Fibroblast of lung (primary cell): ENCODE measurements around the gene MAGEB2. TPM values are rescaled to one million over a fixed set of nuclear protein-coding genes. Genes with fewer than 3 reads are reported as not detected.

ENCODE experiments used
- DNase-seq, 2 donors: peaks; one replicate each; pipeline versions ENCODE4 v3.0.0 to v3.0.0-alpha.2; 2010; ENCODE audit warnings: low read depth in 2 of 2
- H2AFZ ChIP-seq: 2 replicates; pipeline ENCODE4 v1.5.1; 2012; ENCODE audit warnings: low read length, control low read depth, inconsistent platforms
- H3K27ac ChIP-seq: 2 replicates; pipeline ENCODE4 v1.5.1; 2011; ENCODE audit warnings: low read length, control low read depth; ENCODE audit not compliant: insufficient read depth
- H3K27me3 ChIP-seq: 2 replicates; pipeline ENCODE4 v1.5.1; 2011; ENCODE audit warnings: mild to moderate bottlenecking, low read length; ENCODE audit not compliant: control insufficient read depth, insufficient read depth
- H3K36me3 ChIP-seq: 2 replicates; pipeline ENCODE4 v1.5.1; 2011; ENCODE audit warnings: low read length; ENCODE audit not compliant: control insufficient read depth, insufficient read depth
- H3K4me1 ChIP-seq: 2 replicates; pipeline ENCODE4 v1.5.1; 2011; ENCODE audit warnings: low read length; ENCODE audit not compliant: control insufficient read depth, insufficient read depth; ENCODE audit errors: extremely low read depth
- H3K4me2 ChIP-seq: 2 replicates; pipeline ENCODE4 v1.5.1; 2011; ENCODE audit warnings: low read length, control low read depth; ENCODE audit not compliant: insufficient read depth; ENCODE audit errors: extremely low read depth
- H3K4me3 ChIP-seq, 4 experiments: fragments of 200-600 bp in 1 of 4; sonication (generic) in 1 of 4; replicated peaks in 1 of 4; 2 replicates each; pipeline ENCODE4 v1.5.1; 2011 to 2016; ENCODE audit warnings: low read length in 4 of 4, low read depth in 3 of 4, mild to moderate bottlenecking in 3 of 4, control low read depth in 2 of 4, inconsistent platforms in 1 of 4, mixed read lengths in 1 of 4; ENCODE audit not compliant: insufficient read depth in 1 of 4; ENCODE audit errors: control extremely low read depth in 1 of 4
- H3K79me2 ChIP-seq: 2 replicates; pipeline ENCODE4 v1.5.1; 2012; ENCODE audit warnings: mild to moderate bottlenecking, low read length, inconsistent platforms; ENCODE audit not compliant: control insufficient read depth, insufficient read depth
- H3K9ac ChIP-seq: 2 replicates; pipeline ENCODE4 v1.5.1; 2011; ENCODE audit warnings: mild to moderate bottlenecking, low read length, control low read depth; ENCODE audit not compliant: insufficient read depth
- H3K9me3 ChIP-seq: 2 replicates; pipeline ENCODE4 v1.5.1; 2012; ENCODE audit warnings: low read depth, low read length; ENCODE audit not compliant: control insufficient read depth, insufficient read depth
- H4K20me1 ChIP-seq: 2 replicates; pipeline ENCODE4 v1.5.1; 2011; ENCODE audit warnings: low read length; ENCODE audit not compliant: control insufficient read depth, insufficient read depth; ENCODE audit errors: extremely low read depth
- CTCF ChIP-seq, 2 donors: IDR thresholded peaks in 1 of 2; conservative IDR thresholded peaks in 1 of 2; 1 replicate in 1 of 2; 2 replicates in 1 of 2; pipeline ENCODE4 v1.5.1; 2011 to 2012; ENCODE audit warnings: low read length in 2 of 2, control low read depth in 1 of 2, inconsistent platforms in 1 of 2, low read depth in 1 of 2, mild to moderate bottlenecking in 1 of 2
- EZH2 ChIP-seq: IDR thresholded peaks from 2 replicates; pipeline ENCODE4 v1.5.1; 2012; ENCODE audit warnings: low read length, control low read depth, mild to moderate bottlenecking; ENCODE audit errors: missing control alignments
- polyA plus RNA-seq, 2 donors: library from polyadenylated mRNA; depleted of rRNA in 1 of 2; stranded (reverse) in 1 of 2; unstranded in 1 of 2; fragments of >200 nt; gene quantifications; 2 replicates each; pipeline ENCODE4 v1.2.1, GENCODE V29; 2011 to 2012; ENCODE audit warnings: missing spikeins in 1 of 2
- total RNA-seq: library from RNA; depleted of rRNA; stranded (reverse); fragments of >200 nt; gene quantifications from 2 replicates; pipeline ENCODE4 v1.2.1, GENCODE V29; 2014

The MAGEB2 gene
- total and polyA plus RNA-seq, 2 donors (not counting 1 experiment from before 2014, with no cell fraction given) = not detected

- no peaks in the 10 kb centered on the region for H3K27me3 ChIP-seq
- DNase-seq = no peak
- H2AFZ ChIP-seq = no peak overlapping the region
- no peak overlapping the region for H3K4me3 ChIP-seq
- H3K4me2 ChIP-seq = no peak overlapping the region
- H3K36me3 ChIP-seq = no peaks in the 10 kb centered on the region
- TF ChIP-seq EZH2 (no peak), CTCF (conservative IDR thresholded peaks at IDR 0.05 in 1 of 2, IDR thresholded peaks at IDR 0.05 in 1 of 2; ENCODE audit: low read depth in 1 of 2, low read length in 2 of 2) (no peak)
- H4K20me1 ChIP-seq = no peaks in the 10 kb centered on the region
- H3K4me1 ChIP-seq = no peaks in the 10 kb centered on the region
- no peak overlapping the region for H3K9ac ChIP-seq
- H3K9me3 ChIP-seq = no peaks in the 10 kb centered on the region
- H3K27ac ChIP-seq = no peak overlapping the region
- H3K79me2 ChIP-seq = no peaks in the 10 kb centered on the region
Observed at GRCh38 chrX:30259927-30260326, 44.6 kb downstream of the MAGEB2 start.

GRCh38 chrX:30261012-30261411, 45.6 kb downstream of the MAGEB2 start:
- no peaks in the 10 kb centered on the region for H4K20me1 ChIP-seq
- H3K9me3 ChIP-seq = no peaks in the 10 kb centered on the region
- H2AFZ ChIP-seq = no peak overlapping the region
- H3K79me2 ChIP-seq = no peaks in the 10 kb centered on the region
- no peak overlapping the region for H3K4me3 ChIP-seq
- no peaks in the 10 kb centered on the region for H3K4me1 ChIP-seq
- no peak for DNase-seq
- H3K27ac ChIP-seq = no peak overlapping the region
- TF ChIP-seq CTCF (conservative IDR thresholded peaks at IDR 0.05 in 1 of 2, IDR thresholded peaks at IDR 0.05 in 1 of 2; ENCODE audit: low read depth in 1 of 2, low read length in 2 of 2) = no peak
- no peak for TF ChIP-seq EZH2
- no peak overlapping the region for H3K9ac ChIP-seq
- no peak overlapping the region for H3K4me2 ChIP-seq
- H3K36me3 ChIP-seq = no peaks in the 10 kb centered on the region
- no peaks in the 10 kb centered on the region for H3K27me3 ChIP-seq

GRCh38 chrX:30262763-30263162, 47.4 kb downstream of the MAGEB2 start:
- Histone ChIP-seq H2AFZ (no peak overlapping the region), H3K4me1 (no peaks in the 10 kb centered on the region), H3K9ac (no peak overlapping the region), H4K20me1 (no peaks in the 10 kb centered on the region), H3K4me3 (no peak overlapping the region), H3K27me3 (no peaks in the 10 kb centered on the region), H3K36me3 (no peaks in the 10 kb centered on the region), H3K9me3 (no peaks in the 10 kb centered on the region), H3K4me2 (no peak overlapping the region), H3K27ac (no peak overlapping the region), H3K79me2 (no peaks in the 10 kb centered on the region)
- no peak for TF ChIP-seq EZH2
- no peak for TF ChIP-seq CTCF (conservative IDR thresholded peaks at IDR 0.05 in 1 of 2, IDR thresholded peaks at IDR 0.05 in 1 of 2; ENCODE audit: low read depth in 1 of 2, low read length in 2 of 2)
- DNase-seq = no peak

Other genes starting within 250 kb of the MAGEB2 start
- not detected in 2 replicates for gene MAGEB3, start 15.1 kb downstream of the MAGEB2 start, total RNA-seq
- gene MAGEB3, start 15.1 kb downstream of the MAGEB2 start, polyA plus RNA-seq = not detected in 2 replicates
- not detected in 2 replicates for gene MAGEB4, start 26.4 kb downstream of the MAGEB2 start, total RNA-seq
- gene MAGEB4, start 26.4 kb downstream of the MAGEB2 start, polyA plus RNA-seq = not detected in 2 replicates
- gene MAGEB1, start 31.6 kb downstream of the MAGEB2 start, total RNA-seq = not detected in 2 replicates
- gene MAGEB1, start 31.6 kb downstream of the MAGEB2 start, polyA plus RNA-seq = not detected in 2 replicates
- 1.8 and 4.6 TPM in 2 replicates for gene NR0B1, start 93.8 kb downstream of the MAGEB2 start, total RNA-seq
- 0.16 TPM in 1 of 2 replicates, not detected in the other for gene NR0B1, start 93.8 kb downstream of the MAGEB2 start, polyA plus RNA-seq